ENCODE measurements around the gene KCNC4. TPM values are rescaled to one million over a fixed set of nuclear protein-coding genes. Genes with fewer than 3 reads are reported as not detected.

Gene KCNC4
- total RNA-seq, 1 donor = 6.8 TPM

DNA sequence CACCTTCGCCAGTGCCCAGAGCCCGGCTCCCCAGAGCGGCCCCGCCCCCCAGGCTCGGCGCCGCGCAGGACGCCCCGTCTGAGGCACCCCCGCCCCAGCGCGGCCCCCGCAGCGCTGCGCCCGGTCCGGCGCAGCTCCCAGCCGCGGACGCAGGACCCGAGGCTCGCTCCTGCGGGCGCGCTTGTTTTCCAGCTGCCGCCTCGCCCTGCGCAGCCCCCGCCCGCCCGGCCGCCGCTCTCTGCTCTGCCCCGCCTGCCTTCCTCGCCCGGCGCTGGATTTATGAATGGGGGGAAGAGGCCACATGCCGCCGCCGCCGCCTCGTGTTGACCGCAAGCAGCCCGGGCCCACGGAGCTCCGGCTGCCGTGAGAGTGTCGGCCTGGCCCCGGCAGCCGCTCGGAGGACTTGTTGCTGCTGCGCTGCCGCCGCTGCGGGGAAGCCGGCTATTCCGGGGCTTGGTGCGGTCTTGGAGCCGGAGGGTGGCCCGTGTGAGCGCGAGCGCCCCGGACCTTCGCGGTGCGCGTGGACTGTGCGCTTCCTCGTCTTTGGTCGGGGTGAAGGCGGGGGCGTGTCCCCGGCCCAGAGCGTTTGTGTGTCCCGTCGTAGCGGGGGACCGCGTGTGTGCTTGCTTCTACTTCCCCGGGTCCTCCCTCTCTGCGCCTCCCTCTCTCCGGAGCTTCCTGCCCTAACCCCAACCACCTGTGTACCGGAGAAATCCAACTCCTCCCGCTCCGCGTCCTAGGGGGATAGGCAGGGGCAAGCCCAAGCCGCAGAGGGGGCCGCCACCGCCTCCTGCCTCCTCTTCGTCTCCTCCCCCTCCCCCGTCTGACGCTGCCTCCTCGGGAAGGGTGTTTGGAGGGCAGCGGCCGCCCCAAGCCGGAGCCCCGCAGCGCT is 736 bp downstream of the KCNC4 start:
- peak overlapping the region; percentile 69 for H3K4me3 ChIP-seq (ENCODE audit: low read depth, low read length)
- TF ChIP-seq, protein P1, sequence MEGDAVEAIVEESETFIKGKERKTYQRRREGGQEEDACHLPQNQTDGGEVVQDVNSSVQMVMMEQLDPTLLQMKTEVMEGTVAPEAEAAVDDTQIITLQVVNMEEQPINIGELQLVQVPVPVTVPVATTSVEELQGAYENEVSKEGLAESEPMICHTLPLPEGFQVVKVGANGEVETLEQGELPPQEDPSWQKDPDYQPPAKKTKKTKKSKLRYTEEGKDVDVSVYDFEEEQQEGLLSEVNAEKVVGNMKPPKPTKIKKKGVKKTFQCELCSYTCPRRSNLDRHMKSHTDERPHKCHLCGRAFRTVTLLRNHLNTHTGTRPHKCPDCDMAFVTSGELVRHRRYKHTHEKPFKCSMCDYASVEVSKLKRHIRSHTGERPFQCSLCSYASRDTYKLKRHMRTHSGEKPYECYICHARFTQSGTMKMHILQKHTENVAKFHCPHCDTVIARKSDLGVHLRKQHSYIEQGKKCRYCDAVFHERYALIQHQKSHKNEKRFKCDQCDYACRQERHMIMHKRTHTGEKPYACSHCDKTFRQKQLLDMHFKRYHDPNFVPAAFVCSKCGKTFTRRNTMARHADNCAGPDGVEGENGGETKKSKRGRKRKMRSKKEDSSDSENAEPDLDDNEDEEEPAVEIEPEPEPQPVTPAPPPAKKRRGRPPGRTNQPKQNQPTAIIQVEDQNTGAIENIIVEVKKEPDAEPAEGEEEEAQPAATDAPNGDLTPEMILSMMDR (IDR thresholded peaks at IDR 0.05; ENCODE audit: insufficient read depth, low read length) = no peak
- DNase-seq (ENCODE audit: low read depth) = peak; percentile 30

DNA sequence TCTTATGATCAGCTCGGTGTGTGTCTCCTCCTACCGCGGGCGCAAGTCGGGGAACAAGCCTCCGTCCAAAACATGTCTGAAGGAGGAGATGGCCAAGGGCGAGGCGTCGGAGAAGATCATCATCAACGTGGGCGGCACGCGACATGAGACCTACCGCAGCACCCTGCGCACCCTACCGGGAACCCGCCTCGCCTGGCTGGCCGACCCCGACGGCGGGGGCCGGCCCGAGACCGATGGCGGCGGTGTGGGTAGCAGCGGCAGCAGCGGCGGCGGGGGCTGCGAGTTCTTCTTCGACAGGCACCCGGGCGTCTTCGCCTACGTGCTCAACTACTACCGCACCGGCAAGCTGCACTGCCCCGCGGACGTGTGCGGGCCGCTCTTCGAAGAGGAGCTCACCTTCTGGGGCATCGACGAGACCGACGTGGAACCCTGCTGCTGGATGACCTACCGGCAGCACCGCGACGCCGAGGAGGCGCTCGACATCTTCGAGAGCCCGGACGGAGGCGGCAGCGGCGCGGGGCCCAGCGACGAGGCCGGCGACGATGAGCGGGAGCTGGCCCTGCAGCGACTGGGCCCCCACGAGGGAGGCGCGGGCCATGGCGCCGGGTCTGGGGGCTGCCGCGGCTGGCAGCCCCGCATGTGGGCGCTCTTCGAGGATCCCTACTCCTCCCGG is 1.5 kb downstream of the KCNC4 start:
- DNase-seq (ENCODE audit: low read depth) = no peak
- TF ChIP-seq, protein P1 (IDR thresholded peaks at IDR 0.05; ENCODE audit: insufficient read depth, low read length) = no peak
- H3K4me3 ChIP-seq (ENCODE audit: low read depth, low read length) = peak overlapping the region; percentile 69

DNA sequence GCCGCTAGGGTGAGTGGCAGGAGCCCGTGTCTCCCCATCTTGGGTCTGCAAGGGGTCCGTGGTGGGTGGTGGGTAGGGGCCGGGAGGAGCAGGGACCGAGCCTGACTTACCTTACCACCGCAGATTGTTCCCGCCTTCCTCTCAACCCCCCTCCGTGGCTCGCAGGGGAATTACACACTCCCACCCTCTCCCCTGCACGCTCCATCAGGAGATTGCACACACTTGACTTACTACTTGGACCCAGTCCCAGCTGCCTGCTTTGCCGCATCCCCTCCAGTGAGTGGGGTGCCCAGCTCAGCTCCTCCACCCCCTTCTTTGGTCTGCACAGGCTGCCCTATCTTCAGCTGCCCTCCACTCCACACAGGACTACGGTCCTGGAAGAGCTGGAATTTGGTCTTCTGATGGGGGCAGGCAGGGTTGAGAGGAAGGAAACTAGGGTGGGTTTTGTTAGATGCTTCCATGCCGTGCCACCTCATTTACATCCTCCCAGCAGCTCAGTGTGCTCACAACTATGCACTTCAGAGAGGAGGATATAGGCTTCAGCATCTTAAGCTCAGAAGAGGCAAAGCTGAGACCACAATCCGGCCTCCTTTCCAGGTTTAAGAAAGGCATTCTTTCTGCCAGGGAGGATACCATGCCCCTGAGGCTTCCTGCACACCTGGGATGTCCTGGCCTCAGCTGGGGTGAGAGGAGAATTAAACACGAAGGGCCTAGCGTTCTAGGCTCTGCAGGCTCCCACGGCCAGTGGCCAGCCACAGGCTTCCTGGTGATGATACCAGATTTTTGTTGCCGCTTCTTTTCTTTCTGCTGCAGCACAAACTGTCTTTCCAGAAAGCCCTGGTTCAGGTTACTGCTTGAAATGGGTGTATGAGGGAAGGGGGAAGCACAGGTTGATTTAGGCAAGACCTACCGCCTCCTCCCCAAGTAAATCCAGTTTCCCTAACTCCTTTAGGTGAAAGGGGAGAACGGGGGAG is 2.3 kb downstream of the KCNC4 start:
- DNase-seq (ENCODE audit: low read depth) = peak; percentile 29
- H3K4me3 ChIP-seq (ENCODE audit: low read depth, low read length) = peak overlapping the region; percentile 35

DNA sequence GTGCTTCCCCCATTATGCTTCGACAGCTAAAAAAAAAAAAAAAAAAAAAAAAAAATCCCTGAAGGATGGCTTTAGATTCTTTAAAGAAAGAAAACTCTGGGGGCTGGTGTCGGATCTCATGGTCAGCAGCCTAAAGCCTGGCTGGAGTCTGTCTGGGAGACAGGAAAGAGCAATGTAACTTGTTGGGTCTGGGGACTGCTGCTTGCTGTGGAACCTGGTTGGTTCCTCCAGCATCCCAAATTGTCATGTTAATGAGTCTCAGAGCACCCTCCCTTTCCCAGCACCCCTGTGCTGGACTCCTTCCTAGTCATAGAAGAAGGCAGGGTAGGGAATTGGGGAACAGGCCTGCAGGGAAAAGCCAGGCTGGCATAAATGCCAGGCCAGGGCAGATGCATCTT is 3.0 kb downstream of the KCNC4 start:
- TF ChIP-seq, protein P1 (IDR thresholded peaks at IDR 0.05; ENCODE audit: insufficient read depth, low read length) = no peak
- DNase-seq (ENCODE audit: low read depth) = no peak
- no peak overlapping the region for H3K4me3 ChIP-seq (ENCODE audit: low read depth, low read length)

More for the DNA sequence above, 2.3 kb downstream of the KCNC4 start:
- TF ChIP-seq, protein P1 (IDR thresholded peaks at IDR 0.05; ENCODE audit: insufficient read depth, low read length) = no peak

DNA sequence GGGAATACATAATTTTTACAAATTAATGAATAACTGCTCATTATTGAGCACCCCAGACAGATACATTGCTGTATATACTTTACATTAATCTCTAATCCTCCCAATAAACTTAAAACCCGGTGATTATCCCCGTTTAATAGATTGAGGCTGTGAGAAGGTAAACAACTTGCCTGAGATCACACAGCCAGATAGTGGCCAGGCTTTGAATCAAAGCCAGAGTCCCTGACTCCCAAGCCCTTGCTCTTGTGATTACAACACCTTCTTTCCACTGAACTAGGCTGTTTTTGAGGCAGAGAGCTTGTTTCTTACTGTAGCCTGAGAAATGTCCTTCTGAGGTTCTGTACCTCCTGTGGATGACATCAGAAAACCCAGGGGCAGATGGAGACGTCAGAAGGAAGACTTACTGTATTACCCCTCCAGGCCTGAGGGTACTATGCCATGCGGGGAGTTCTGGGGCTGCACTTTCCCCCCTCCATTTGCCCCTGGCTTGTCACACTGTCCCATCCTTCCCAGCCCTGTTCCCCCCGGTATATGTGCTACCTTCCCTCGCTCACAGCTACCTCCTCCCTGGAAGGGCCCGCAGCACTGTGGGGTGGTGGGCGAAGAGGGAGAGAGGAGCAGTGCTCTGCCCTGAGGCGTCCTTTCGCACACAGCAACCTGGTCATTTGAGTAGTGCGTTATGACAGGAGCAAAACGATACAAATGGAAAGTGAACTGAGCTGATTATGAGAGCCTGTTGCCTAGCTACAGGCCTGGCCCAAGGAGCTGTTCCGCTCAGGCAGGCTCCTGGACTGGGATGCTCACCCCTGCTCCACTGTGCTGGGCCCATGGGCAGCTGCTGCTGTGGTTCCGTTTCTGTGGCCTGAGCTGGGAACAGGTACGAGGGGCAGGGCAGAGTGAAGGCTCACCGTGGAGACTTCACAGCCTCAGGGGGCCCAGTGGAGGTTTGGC is 4.6 kb downstream of the KCNC4 start:
- DNase-seq (ENCODE audit: low read depth) = peak; percentile 37
- no peak overlapping the region for H3K4me3 ChIP-seq (ENCODE audit: low read depth, low read length)
- TF ChIP-seq, protein P1 (IDR thresholded peaks at IDR 0.05; ENCODE audit: insufficient read depth, low read length) = no peak
